Panc1 (cell line): ENCODE measurements around the gene SLC26A4.

ENCODE experiments used
- POLR2AphosphoS5 ChIP-seq: IDR thresholded peaks from 2 replicates; pipeline ENCODE4 v1.6.1; 2012; ENCODE audit warnings: mild to moderate bottlenecking, low read depth, low read length, moderate library complexity
- SIN3A ChIP-seq: IDR thresholded peaks from 2 replicates; pipeline ENCODE4 v1.6.1; 2012; ENCODE audit warnings: low read depth, mild to moderate bottlenecking, low read length, moderate library complexity, borderline replicate concordance; ENCODE audit not compliant: insufficient read depth
- TCF7L2 ChIP-seq: IDR thresholded peaks from 2 replicates; pipeline ENCODE4 v1.6.1; 2011; ENCODE audit warnings: mild to moderate bottlenecking, low read depth, low read length, inconsistent platforms
- TF ChIP-seq, protein P1 (sequence below), 2 experiments: IDR thresholded peaks; 2 replicates each; pipeline ENCODE4 v1.6.1; 2011 to 2012; ENCODE audit warnings: low read depth in 2 of 2, control low read depth in 1 of 2, low read length in 1 of 2, mild to moderate bottlenecking in 1 of 2, moderate library complexity in 1 of 2; ENCODE audit not compliant: insufficient read depth in 1 of 2
- TF ChIP-seq, protein P2 (sequence below): fragments of 450-650 bp; IDR thresholded peaks from 2 replicates; pipeline ENCODE4 v1.5.1; 2017; ENCODE audit warnings: mild to moderate bottlenecking

GRCh38 chr7:107694386-107694785, 33.8 kb downstream of the SLC26A4 start:
- TF ChIP-seq, protein P1, sequence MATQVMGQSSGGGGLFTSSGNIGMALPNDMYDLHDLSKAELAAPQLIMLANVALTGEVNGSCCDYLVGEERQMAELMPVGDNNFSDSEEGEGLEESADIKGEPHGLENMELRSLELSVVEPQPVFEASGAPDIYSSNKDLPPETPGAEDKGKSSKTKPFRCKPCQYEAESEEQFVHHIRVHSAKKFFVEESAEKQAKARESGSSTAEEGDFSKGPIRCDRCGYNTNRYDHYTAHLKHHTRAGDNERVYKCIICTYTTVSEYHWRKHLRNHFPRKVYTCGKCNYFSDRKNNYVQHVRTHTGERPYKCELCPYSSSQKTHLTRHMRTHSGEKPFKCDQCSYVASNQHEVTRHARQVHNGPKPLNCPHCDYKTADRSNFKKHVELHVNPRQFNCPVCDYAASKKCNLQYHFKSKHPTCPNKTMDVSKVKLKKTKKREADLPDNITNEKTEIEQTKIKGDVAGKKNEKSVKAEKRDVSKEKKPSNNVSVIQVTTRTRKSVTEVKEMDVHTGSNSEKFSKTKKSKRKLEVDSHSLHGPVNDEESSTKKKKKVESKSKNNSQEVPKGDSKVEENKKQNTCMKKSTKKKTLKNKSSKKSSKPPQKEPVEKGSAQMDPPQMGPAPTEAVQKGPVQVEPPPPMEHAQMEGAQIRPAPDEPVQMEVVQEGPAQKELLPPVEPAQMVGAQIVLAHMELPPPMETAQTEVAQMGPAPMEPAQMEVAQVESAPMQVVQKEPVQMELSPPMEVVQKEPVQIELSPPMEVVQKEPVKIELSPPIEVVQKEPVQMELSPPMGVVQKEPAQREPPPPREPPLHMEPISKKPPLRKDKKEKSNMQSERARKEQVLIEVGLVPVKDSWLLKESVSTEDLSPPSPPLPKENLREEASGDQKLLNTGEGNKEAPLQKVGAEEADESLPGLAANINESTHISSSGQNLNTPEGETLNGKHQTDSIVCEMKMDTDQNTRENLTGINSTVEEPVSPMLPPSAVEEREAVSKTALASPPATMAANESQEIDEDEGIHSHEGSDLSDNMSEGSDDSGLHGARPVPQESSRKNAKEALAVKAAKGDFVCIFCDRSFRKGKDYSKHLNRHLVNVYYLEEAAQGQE (IDR thresholded peaks at IDR 0.05; ENCODE audit: insufficient read depth in 1 of 2, low read depth in 2 of 2, low read length in 1 of 2) = no peak
- TF ChIP-seq, protein P2, sequence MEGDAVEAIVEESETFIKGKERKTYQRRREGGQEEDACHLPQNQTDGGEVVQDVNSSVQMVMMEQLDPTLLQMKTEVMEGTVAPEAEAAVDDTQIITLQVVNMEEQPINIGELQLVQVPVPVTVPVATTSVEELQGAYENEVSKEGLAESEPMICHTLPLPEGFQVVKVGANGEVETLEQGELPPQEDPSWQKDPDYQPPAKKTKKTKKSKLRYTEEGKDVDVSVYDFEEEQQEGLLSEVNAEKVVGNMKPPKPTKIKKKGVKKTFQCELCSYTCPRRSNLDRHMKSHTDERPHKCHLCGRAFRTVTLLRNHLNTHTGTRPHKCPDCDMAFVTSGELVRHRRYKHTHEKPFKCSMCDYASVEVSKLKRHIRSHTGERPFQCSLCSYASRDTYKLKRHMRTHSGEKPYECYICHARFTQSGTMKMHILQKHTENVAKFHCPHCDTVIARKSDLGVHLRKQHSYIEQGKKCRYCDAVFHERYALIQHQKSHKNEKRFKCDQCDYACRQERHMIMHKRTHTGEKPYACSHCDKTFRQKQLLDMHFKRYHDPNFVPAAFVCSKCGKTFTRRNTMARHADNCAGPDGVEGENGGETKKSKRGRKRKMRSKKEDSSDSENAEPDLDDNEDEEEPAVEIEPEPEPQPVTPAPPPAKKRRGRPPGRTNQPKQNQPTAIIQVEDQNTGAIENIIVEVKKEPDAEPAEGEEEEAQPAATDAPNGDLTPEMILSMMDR = no peak
- TF ChIP-seq POLR2AphosphoS5 (no peak), TCF7L2 (no peak), SIN3A (no peak)
